Small intestine (tissue), 7 donors: ENCODE data around the gene ACOX3. TPM values are rescaled to one million over a fixed set of nuclear protein-coding genes. Genes with fewer than 3 reads are reported as not detected.

Experiments
- DNase-seq, 2 donors: peaks; one replicate each; pipeline versions ENCODE4 v3.0.0 to v3.0.0-alpha.2; 2013
- FAIRE-seq: peaks from 2 replicates; lab custom pipeline; 2012; peaks lifted over from hg19 to GRCh38; lab: Jason Lieb, UNC
- H3K27ac ChIP-seq, 3 donors: one replicate each; pipeline ENCODE4 v1.5.1; 2013; ENCODE audit warnings: low read length in 2 of 3, mild to moderate bottlenecking in 2 of 3, control low read depth in 1 of 3, inconsistent platforms in 1 of 3, low read depth in 1 of 3, moderate library complexity in 1 of 3
- H3K27me3 ChIP-seq, 3 donors: one replicate each; pipeline ENCODE4 v1.6.1; 2013; ENCODE audit warnings: low read length in 3 of 3, inconsistent platforms in 1 of 3; ENCODE audit not compliant: control insufficient read depth in 3 of 3, insufficient read depth in 3 of 3
- H3K36me3 ChIP-seq, 3 donors: one replicate each; pipeline ENCODE4 v1.6.1; 2013; ENCODE audit warnings: low read length in 3 of 3, inconsistent platforms in 1 of 3, low read depth in 1 of 3, mild to moderate bottlenecking in 1 of 3, moderate library complexity in 1 of 3; ENCODE audit not compliant: control insufficient read depth in 3 of 3, insufficient read depth in 2 of 3
- H3K4me1 ChIP-seq, 3 donors: one replicate each; pipeline ENCODE4 v1.6.1; 2013; ENCODE audit warnings: low read length in 2 of 3, inconsistent platforms in 1 of 3, low read depth in 1 of 3, mild to moderate bottlenecking in 1 of 3, moderate library complexity in 1 of 3; ENCODE audit not compliant: control insufficient read depth in 3 of 3, insufficient read depth in 2 of 3
- H3K4me3 ChIP-seq, 3 donors: one replicate each; pipeline ENCODE4 v1.5.1; 2013; ENCODE audit warnings: low read length in 3 of 3, control low read depth in 1 of 3, inconsistent platforms in 1 of 3, low read depth in 1 of 3, mild to moderate bottlenecking in 1 of 3, moderate library complexity in 1 of 3
- H3K9me3 ChIP-seq, 2 donors: one replicate each; pipeline ENCODE4 v1.6.1; 2013; ENCODE audit warnings: low read depth in 1 of 2, low read length in 1 of 2; ENCODE audit not compliant: control insufficient read depth in 2 of 2, insufficient read depth in 1 of 2
- WGBS, 3 donors: extraction: QIAGEN DNeasy Blood & Tissue Kit; methylation state at CpG; one replicate each; pipeline ENCODE4 v1.1.7; 2013; 5-methylcytosine and 5-hydroxymethylcytosine counted together
- polyA plus RNA-seq, 4 donors: library from polyadenylated mRNA; stranded (reverse) in 3 of 4; unstranded in 1 of 4; fragments of 200-250 nt in 3 of 4; fragments of 120-200 nt in 1 of 4; gene quantifications; one replicate each; pipeline versions ENCODE4 v1.2.1 to v1.2.3, GENCODE V29; 2013
- donor health status: healthy with polysubstance abuse.
- donor health status: control.
- donor health status: control.
- donor health status: Bipolar disorder and iron deficiency.
- donor health status: healthy.

The ACOX3 gene
- polyA plus RNA-seq, 4 donors: 15.2 to 31.1 (median 23.6) TPM

- no peak overlapping the region for H3K4me3 ChIP-seq
- 72 to 87% (median 78%) methylated on average over 14 of the region's 14 CpGs for WGBS, 3 donors
- H3K9me3 ChIP-seq: peaks cover 0 to 4% of the 10 kb centered on the region in 2 donors
- FAIRE-seq (no peak), DNase-seq (no peak)
- H3K4me1 ChIP-seq: no peaks in the 10 kb centered on the region
- peaks cover 0 to 2% (median 0%) of the 10 kb centered on the region in 3 donors for H3K27me3 ChIP-seq
- no peak overlapping the region for H3K27ac ChIP-seq
- no peaks in the 10 kb centered on the region for H3K36me3 ChIP-seq
Measured at GRCh38 chr4:8333726-8334460, 106.6 kb downstream of the ACOX3 start.

GRCh38 chr4:8332891-8333331 lies 107.6 kb downstream of the ACOX3 start:
- H3K27me3 ChIP-seq: peaks cover 0 to 2% (median 0%) of the 10 kb centered on the region in 3 donors
- FAIRE-seq (no peak), DNase-seq (no peak)
- H3K4me3 ChIP-seq: no peak overlapping the region
- H3K27ac ChIP-seq: no peak overlapping the region
- WGBS, 3 donors: 65 to 78% (median 70%) methylated on average over 8 of the region's 8 CpGs
- H3K9me3 ChIP-seq: peaks cover 0 to 4% of the 10 kb centered on the region in 2 donors
- H3K4me1 ChIP-seq: no peaks in the 10 kb centered on the region
- no peaks in the 10 kb centered on the region for H3K36me3 ChIP-seq

GRCh38 chr4:8332038-8332857 lies 108.3 kb downstream of the ACOX3 start:
- Histone ChIP-seq H3K9me3 (peaks cover 0 to 4% of the 10 kb centered on the region in 2 donors), H3K4me3 (no peak overlapping the region), H3K27me3 (peaks cover 0 to 2% (median 0%) of the 10 kb centered on the region in 3 donors), H3K4me1 (no peaks in the 10 kb centered on the region), H3K36me3 (no peaks in the 10 kb centered on the region), H3K27ac (no peak overlapping the region)
- DNase-seq (no peak), FAIRE-seq (no peak)
- 72 to 86% (median 78%) methylated on average over 10 to 12 of the region's 12 CpGs for WGBS, 3 donors

GRCh38 chr4:8331575-8331955 lies 109.0 kb downstream of the ACOX3 start:
- FAIRE-seq (no peak), DNase-seq (no peak)
- no peaks in the 10 kb centered on the region for H3K4me1 ChIP-seq
- 78 to 80% (median 78%) methylated on average over 6 of the region's 6 CpGs for WGBS, 3 donors
- no peaks in the 10 kb centered on the region for H3K36me3 ChIP-seq
- peaks cover 0 to 2% of the 10 kb centered on the region in 2 donors for H3K9me3 ChIP-seq
- peaks cover 0 to 2% (median 0%) of the 10 kb centered on the region in 3 donors for H3K27me3 ChIP-seq
- no peak overlapping the region for H3K27ac ChIP-seq
- H3K4me3 ChIP-seq: no peak overlapping the region

GRCh38 chr4:8330821-8331574 lies 109.5 kb downstream of the ACOX3 start:
- DNase-seq (no peak), FAIRE-seq (no peak)
- H3K4me1 ChIP-seq: no peaks in the 10 kb centered on the region
- H3K27ac ChIP-seq: no peak overlapping the region
- H3K9me3 ChIP-seq: peaks cover 0 to 2% of the 10 kb centered on the region in 2 donors
- no peak overlapping the region for H3K4me3 ChIP-seq
- no peaks in the 10 kb centered on the region for H3K36me3 ChIP-seq
- H3K27me3 ChIP-seq: peaks cover 0 to 2% (median 0%) of the 10 kb centered on the region in 3 donors
- 61 to 69% (median 61%) methylated on average over 15 of the region's 15 CpGs for WGBS, 3 donors

GRCh38 chr4:8329859-8330761 lies 110.4 kb downstream of the ACOX3 start:
- H3K9me3 ChIP-seq: peaks cover 0 to 2% of the 10 kb centered on the region in 2 donors
- H3K36me3 ChIP-seq: no peaks in the 10 kb centered on the region
- H3K4me3 ChIP-seq: no peak overlapping the region
- peaks cover 0 to 2% (median 0%) of the 10 kb centered on the region in 3 donors for H3K27me3 ChIP-seq
- no peak for DNase-seq
- FAIRE-seq: no peak
- 80 to 87% (median 81%) methylated on average over 18 to 20 of the region's 20 CpGs for WGBS, 3 donors
- no peak overlapping the region for H3K27ac ChIP-seq
- H3K4me1 ChIP-seq: no peaks in the 10 kb centered on the region

GRCh38 chr4:8329560-8329858 lies 111.0 kb downstream of the ACOX3 start:
- FAIRE-seq (no peak), DNase-seq (no peak)
- no peaks in the 10 kb centered on the region for H3K4me1 ChIP-seq
- no peaks in the 10 kb centered on the region for H3K36me3 ChIP-seq
- WGBS, 3 donors: 75 to 77% (median 76%) methylated on average over 6 of the region's 6 CpGs
- H3K27me3 ChIP-seq: peaks cover 0 to 2% (median 0%) of the 10 kb centered on the region in 3 donors
- peaks cover 0 to 2% of the 10 kb centered on the region in 2 donors for H3K9me3 ChIP-seq
- no peak overlapping the region for H3K4me3 ChIP-seq
- no peak overlapping the region for H3K27ac ChIP-seq
